K562 (cell line): ENCODE measurements around the gene DTWD2. TPM values are rescaled to one million over a fixed set of nuclear protein-coding genes. Genes with fewer than 3 reads are reported as not detected.
"Not testable (repeated sequence)": the region's sequence is repeated elsewhere in the genome, so short reads cannot be mapped to it uniquely, and the experiment has no call there.

Experiments
- ATAC-seq: fragments of 200-7000 bp; cut with Tn5 transposase; 3 replicates; pipeline ENCODE4 v1.9.1; 2020; ENCODE audit warnings: moderate library complexity
- BruUV-seq: library from RNA; stranded (reverse); fragments of 400-500 nt; replicated peaks from 2 replicates; lab custom pipeline; 2021; lab: Mats Ljungman, UMichigan
- CTCF ChIA-PET: fragments of 300-600 bp; formaldehyde crosslinking; extraction: SDS; loops from one replicate; lab custom pipeline; 2021; ENCODE audit warnings: low intra/inter-chr PET ratio; lab: Yijun Ruan, JAX
- POLR2A ChIA-PET: fragments of 300-600, 350-650 bp; sonication (Branson Sonifier 250); formaldehyde crosslinking; extraction: SDS; loops from one replicate; lab custom pipeline; 2021; ENCODE audit warnings: antibody characterized with exemption, inconsistent platforms; lab: Yijun Ruan, JAX
- DNase-seq, 4 experiments: peaks; one replicate each; pipeline versions ENCODE4 v3.0.0 to v3.0.0-alpha.2; 2011 to 2018; ENCODE audit warnings: low spot score in 3 of 4, mixed read lengths in 3 of 4; ENCODE audit errors: extremely low read depth in 1 of 4
- FAIRE-seq: peaks from 2 replicates; lab custom pipeline; 2011; peaks lifted over from hg19 to GRCh38; lab: Jason Lieb, UNC
- H2AFZ ChIP-seq: 2 replicates; pipeline ENCODE4 v1.6.0; 2011; ENCODE audit warnings: low read depth, low read length, control low read depth, inconsistent platforms
- H3K27ac ChIP-seq: fragments of 200-600 bp; 3 replicates; pipeline ENCODE4 v1.8.0; 2011; ENCODE audit warnings: low read depth, mild to moderate bottlenecking, control low read depth, inconsistent platforms, low read length, moderate library complexity, mixed read lengths; ENCODE audit errors: extremely low read depth
- H3K27me3 ChIP-seq, 2 experiments: fragments of 300-600 bp in 1 of 2; 2 replicates in 1 of 2; 3 replicates in 1 of 2; pipeline versions ENCODE4 v1.6.0 to v1.8.0; 2011; ENCODE audit warnings: inconsistent platforms in 2 of 2, low read length in 2 of 2, mild to moderate bottlenecking in 1 of 2, mixed read lengths in 1 of 2, moderate library complexity in 1 of 2; ENCODE audit not compliant: control insufficient read depth in 2 of 2, insufficient read depth in 2 of 2
- H3K36me3 ChIP-seq: fragments of 300-600 bp; 3 replicates; pipeline ENCODE4 v1.8.0; 2011; ENCODE audit warnings: mild to moderate bottlenecking, low read length, inconsistent platforms; ENCODE audit not compliant: control insufficient read depth, insufficient read depth
- H3K4me1 ChIP-seq, 2 experiments: fragments of 200-600 bp in 1 of 2; replicated peaks in 1 of 2; 2 replicates in 1 of 2; 3 replicates in 1 of 2; pipeline versions ENCODE4 v1.5.1 to v1.8.0; 2011; ENCODE audit warnings: inconsistent platforms in 2 of 2, low read length in 2 of 2, mild to moderate bottlenecking in 1 of 2, mixed read lengths in 1 of 2, moderate library complexity in 1 of 2; ENCODE audit not compliant: control insufficient read depth in 2 of 2, insufficient read depth in 2 of 2
- H3K4me2 ChIP-seq: 2 replicates; pipeline ENCODE4 v1.6.1; 2011; ENCODE audit warnings: low read length, control low read depth, inconsistent platforms, mixed read lengths; ENCODE audit not compliant: insufficient read depth
- H3K4me3 ChIP-seq: fragments of 200-600 bp; sonication (generic), shearing (Covaris generic); 2 replicates; pipeline ENCODE4 v1.5.1; 2016; ENCODE audit warnings: control low read depth, inconsistent platforms
- H3K79me2 ChIP-seq: fragments of 200-600 bp; 3 replicates; pipeline ENCODE4 v1.8.0; 2011; ENCODE audit warnings: low read length, inconsistent platforms; ENCODE audit not compliant: control insufficient read depth, insufficient read depth
- H3K9ac ChIP-seq, 2 experiments: 2 replicates each; pipeline versions ENCODE4 v1.6.0 to v1.6.1; 2011; ENCODE audit warnings: low read depth in 2 of 2, low read length in 2 of 2, control low read depth in 1 of 2, inconsistent platforms in 1 of 2, mild to moderate bottlenecking in 1 of 2, mixed read lengths in 1 of 2; ENCODE audit not compliant: insufficient read depth in 1 of 2
- H3K9me1 ChIP-seq: one replicate; pipeline ENCODE4 v1.6.0; 2011; ENCODE audit warnings: inconsistent platforms, mild to moderate bottlenecking, low read length, moderate library complexity; ENCODE audit not compliant: control insufficient read depth, insufficient read depth
- H3K9me3 ChIP-seq: replicated peaks from 2 replicates; pipeline ENCODE4 v1.5.1; 2011; ENCODE audit warnings: low read depth, low read length, inconsistent platforms; ENCODE audit not compliant: control insufficient read depth, insufficient read depth
- H4K20me1 ChIP-seq: replicated peaks from 2 replicates; pipeline ENCODE4 v1.6.1; 2011; ENCODE audit warnings: low read length, inconsistent platforms, mixed read lengths; ENCODE audit not compliant: control insufficient read depth, insufficient read depth
- WGBS: fragments of 100-300 bp; shearing (Covaris generic); methylation state at CpG from one replicate; pipeline ENCODE4 v1.1.6; 2016; ENCODE audit warnings: low coverage, mixed read lengths; ENCODE audit not compliant: insufficient coverage; ENCODE audit errors: missing lambda C conversion rate; 5-methylcytosine and 5-hydroxymethylcytosine counted together
- in situ Hi-C: fragments of 300-500 bp; cut with MboI; formaldehyde crosslinking; loops from 4 replicates; pipeline ENCODE4 v1.15.0; 2018; ENCODE audit warnings: inconsistent platforms, mixed read lengths
- intact Hi-C: fragments of 100-400 bp; cut with micrococcal nuclease; formaldehyde crosslinking; loops from 2 replicates; pipeline ENCODE4 v1.14.2; 2022
- polyA plus RNA-seq, 8 experiments: library from polyadenylated mRNA; depleted of rRNA in 4 of 8; stranded (reverse) in 5 of 8; unstranded in 3 of 8; fragments of >200 nt; fragmentation: Nextera tagmentation in 2 of 8; fragmentation: Illumina TruSeq in 1 of 8; extraction: Ambion mirVana in 2 of 8; extraction: Trizol in 1 of 8; gene quantifications; 2 replicates each; pipeline versions ENCODE4 v1.2.1 to v1.2.3, GENCODE V29; 2011 to 2014; ENCODE audit warnings: inconsistent platforms in 1 of 8, missing spikeins in 1 of 8
- total RNA-seq, 7 experiments: library from RNA; depleted of rRNA in 6 of 7; stranded (reverse); fragments of >200 nt in 6 of 7; fragmentation: Illumina TruSeq in 2 of 7; extraction: Trizol in 2 of 7; gene quantifications; 2 replicates each; pipeline versions ENCODE4 v1.2.1 to v1.2.3, GENCODE V29; 2011 to 2021; ENCODE audit warnings: low replicate concordance in 1 of 7
- TF ChIP-seq, protein P1 (sequence below), 2 experiments: fragments of 450-650 bp; formaldehyde crosslinking in 1 of 2; IDR thresholded peaks; 2 replicates each; pipeline versions ENCODE4 v1.4.0 to v1.6.1; 2014 to 2020; ENCODE audit warnings: mild to moderate bottlenecking in 2 of 2, borderline replicate concordance in 1 of 2, low read depth in 1 of 2

The DTWD2 gene
- total and polyA plus RNA-seq, 9 of the 15 experiments (the other 6 are each of a cell fraction or from before 2014, with no cell fraction given): 0.99 to 10.8 (median 4.1) TPM

DNA sequence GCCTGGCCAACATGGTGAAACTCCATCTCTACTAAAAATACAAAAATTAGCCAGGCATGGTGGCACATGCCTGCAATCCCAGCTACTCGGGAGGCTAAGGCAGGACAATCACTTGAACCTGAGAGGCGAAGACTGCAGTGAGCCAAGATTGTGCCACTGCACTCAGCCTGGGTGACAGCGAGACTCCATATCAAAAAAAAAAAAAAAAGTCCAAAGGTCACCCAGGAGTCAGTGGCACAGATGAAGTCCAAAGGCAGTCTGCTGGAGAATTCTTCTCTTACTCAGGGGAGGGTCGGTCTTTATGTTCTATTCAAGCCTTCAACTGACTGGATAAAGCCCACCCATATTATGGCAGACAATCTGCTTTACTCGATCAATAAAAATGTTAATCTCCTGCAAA lies 80.8 kb downstream of the DTWD2 start:
- H3K9ac ChIP-seq, DNase-seq, ATAC-seq, H3K27ac ChIP-seq, H3K4me3 ChIP-seq, H3K9me3 ChIP-seq, H4K20me1 ChIP-seq, H3K36me3 ChIP-seq, H3K79me2 ChIP-seq, in situ Hi-C loops, BruUV-seq, POLR2A ChIA-PET, CTCF ChIA-PET, H3K27me3 ChIP-seq, FAIRE-seq, H3K9me1 ChIP-seq, H3K4me1 ChIP-seq, H2AFZ ChIP-seq, H3K4me2 ChIP-seq, intact Hi-C loops: not testable (repeated sequence)
- 38% methylated on average over 4 of the region's 5 CpGs for WGBS

DNA sequence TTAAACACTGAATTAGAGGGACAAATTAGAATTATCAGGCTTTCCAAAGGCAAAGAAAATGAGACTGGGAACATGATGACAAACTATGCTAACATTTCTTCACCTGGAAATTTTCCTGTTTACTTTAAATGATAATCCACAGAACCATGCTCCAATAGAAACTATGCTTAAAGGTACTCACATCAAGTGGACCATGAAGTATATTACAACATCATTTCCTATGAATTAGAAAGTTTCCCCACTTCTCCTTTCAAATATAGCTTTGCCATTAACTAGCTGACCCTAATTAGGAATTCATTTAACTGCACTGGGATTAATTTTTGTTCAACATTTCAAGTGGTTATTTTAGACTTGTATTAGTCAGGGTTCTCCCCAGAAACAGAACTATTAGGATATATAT lies 81.4 kb downstream of the DTWD2 start:
- POLR2A ChIA-PET: no interaction called here
- no peak for ATAC-seq
- in situ Hi-C loops: no loop called here
- H2AFZ ChIP-seq: no peak overlapping the region
- no peak overlapping the region for H3K4me3 ChIP-seq
- CTCF ChIA-PET: no interaction called here
- peaks cover 0 to 4% of the 10 kb centered on the region in 2 experiments; a peak in 2 of 5 replicates for H3K4me1 ChIP-seq
- H4K20me1 ChIP-seq: no peaks in the 10 kb centered on the region
- H3K4me2 ChIP-seq: no peak overlapping the region
- TF ChIP-seq, protein P1, sequence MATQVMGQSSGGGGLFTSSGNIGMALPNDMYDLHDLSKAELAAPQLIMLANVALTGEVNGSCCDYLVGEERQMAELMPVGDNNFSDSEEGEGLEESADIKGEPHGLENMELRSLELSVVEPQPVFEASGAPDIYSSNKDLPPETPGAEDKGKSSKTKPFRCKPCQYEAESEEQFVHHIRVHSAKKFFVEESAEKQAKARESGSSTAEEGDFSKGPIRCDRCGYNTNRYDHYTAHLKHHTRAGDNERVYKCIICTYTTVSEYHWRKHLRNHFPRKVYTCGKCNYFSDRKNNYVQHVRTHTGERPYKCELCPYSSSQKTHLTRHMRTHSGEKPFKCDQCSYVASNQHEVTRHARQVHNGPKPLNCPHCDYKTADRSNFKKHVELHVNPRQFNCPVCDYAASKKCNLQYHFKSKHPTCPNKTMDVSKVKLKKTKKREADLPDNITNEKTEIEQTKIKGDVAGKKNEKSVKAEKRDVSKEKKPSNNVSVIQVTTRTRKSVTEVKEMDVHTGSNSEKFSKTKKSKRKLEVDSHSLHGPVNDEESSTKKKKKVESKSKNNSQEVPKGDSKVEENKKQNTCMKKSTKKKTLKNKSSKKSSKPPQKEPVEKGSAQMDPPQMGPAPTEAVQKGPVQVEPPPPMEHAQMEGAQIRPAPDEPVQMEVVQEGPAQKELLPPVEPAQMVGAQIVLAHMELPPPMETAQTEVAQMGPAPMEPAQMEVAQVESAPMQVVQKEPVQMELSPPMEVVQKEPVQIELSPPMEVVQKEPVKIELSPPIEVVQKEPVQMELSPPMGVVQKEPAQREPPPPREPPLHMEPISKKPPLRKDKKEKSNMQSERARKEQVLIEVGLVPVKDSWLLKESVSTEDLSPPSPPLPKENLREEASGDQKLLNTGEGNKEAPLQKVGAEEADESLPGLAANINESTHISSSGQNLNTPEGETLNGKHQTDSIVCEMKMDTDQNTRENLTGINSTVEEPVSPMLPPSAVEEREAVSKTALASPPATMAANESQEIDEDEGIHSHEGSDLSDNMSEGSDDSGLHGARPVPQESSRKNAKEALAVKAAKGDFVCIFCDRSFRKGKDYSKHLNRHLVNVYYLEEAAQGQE (IDR thresholded peaks at IDR 0.05; ENCODE audit: borderline replicate concordance): no peak
- TF ChIP-seq, protein P1 (CRISPR knock-in tag; IDR thresholded peaks at IDR 0.05; ENCODE audit: low read depth): no peak
- TF ChIP-seq, all 486 proteins: peak for 0
- no peaks in the 10 kb centered on the region for H3K79me2 ChIP-seq
- FAIRE-seq (no peak), DNase-seq (no peak)
- no TSS peak for BruUV-seq
- intact Hi-C loops: no loop called here
- H3K27me3 ChIP-seq: no peaks in the 10 kb centered on the region
- H3K9me3 ChIP-seq: no peaks in the 10 kb centered on the region
- no peaks in the 10 kb centered on the region for H3K9me1 ChIP-seq
- H3K36me3 ChIP-seq: no peaks in the 10 kb centered on the region
- H3K27ac ChIP-seq: no peak overlapping the region
- no peak overlapping the region for H3K9ac ChIP-seq
